Common myeloid progenitor, CD34-positive (primary cell): ENCODE measurements around the gene MBD6.
A peak's percentile ranks its signal among the peaks of the same experiment; 100 is the strongest.

Source experiments
- CTCF ChIA-PET: fragments of 350-600 bp; sonication (Branson Sonifier 250); formaldehyde crosslinking; loops from one replicate; lab custom pipeline; 2021; ENCODE audit warnings: antibody characterized with exemption; lab: Charles Lee
- POLR2A ChIA-PET: fragments of 350-600 bp; sonication (Branson Sonifier 250); formaldehyde crosslinking; loops from one replicate; lab custom pipeline; 2021; ENCODE audit warnings: antibody characterized with exemption; lab: Charles Lee
- DNase-seq, 3 donors: peaks; one replicate each; pipeline versions ENCODE4 v3.0.0 to v3.0.0-alpha.2; 2013
- H3K27ac ChIP-seq, 2 experiments: 1 replicate in 1 of 2; 2 replicates in 1 of 2; pipeline ENCODE4 v1.7.0; 2013; ENCODE audit warnings: inconsistent platforms in 2 of 2, low read length in 2 of 2, mild to moderate bottlenecking in 2 of 2, low read depth in 1 of 2, moderate library complexity in 1 of 2; ENCODE audit not compliant: severe bottlenecking in 2 of 2, insufficient read depth in 1 of 2, poor library complexity in 1 of 2
- H3K27me3 ChIP-seq, 5 experiments: replicated peaks in 2 of 5; 1 replicate in 3 of 5; 2 replicates in 2 of 5; pipeline versions ENCODE4 v1.6.1 to v1.7.0; 2013; ENCODE audit warnings: low read length in 4 of 5, mild to moderate bottlenecking in 2 of 5, moderate library complexity in 2 of 5, inconsistent platforms in 1 of 5; ENCODE audit not compliant: insufficient read depth in 5 of 5, control insufficient read depth in 4 of 5
- H3K36me3 ChIP-seq, 4 experiments: 1 replicate in 2 of 4; 2 replicates in 2 of 4; pipeline versions ENCODE4 v1.6.1 to v1.7.0; 2013; ENCODE audit warnings: low read length in 3 of 4, control low read depth in 1 of 4, mild to moderate bottlenecking in 1 of 4; ENCODE audit not compliant: control insufficient read depth in 4 of 4, insufficient read depth in 4 of 4
- H3K4me1 ChIP-seq, 4 experiments: 1 replicate in 3 of 4; 2 replicates in 1 of 4; pipeline versions ENCODE4 v1.6.1 to v1.7.1; 2013; ENCODE audit warnings: low read length in 3 of 4, mild to moderate bottlenecking in 3 of 4, control low read depth in 1 of 4, inconsistent platforms in 1 of 4, moderate library complexity in 1 of 4; ENCODE audit not compliant: control insufficient read depth in 4 of 4, insufficient read depth in 4 of 4; ENCODE audit errors: control extremely low read depth in 1 of 4
- H3K4me3 ChIP-seq, 7 experiments: 1 replicate in 4 of 7; 2 replicates in 3 of 7; pipeline versions ENCODE4 v1.5.1 to v1.7.0; 2013; ENCODE audit warnings: mild to moderate bottlenecking in 7 of 7, low read length in 6 of 7, moderate library complexity in 6 of 7, inconsistent platforms in 2 of 7, low read depth in 2 of 7, control low read depth in 1 of 7; ENCODE audit not compliant: insufficient read depth in 4 of 7, control insufficient read depth in 1 of 7; ENCODE audit errors: extremely low read depth in 1 of 7
- H3K9me3 ChIP-seq, 5 experiments: 1 replicate in 4 of 5; 2 replicates in 1 of 5; pipeline versions ENCODE4 v1.6.1 to v1.7.1; 2013; ENCODE audit warnings: low read length in 4 of 5, mild to moderate bottlenecking in 2 of 5, inconsistent platforms in 1 of 5, low read depth in 1 of 5, moderate library complexity in 1 of 5; ENCODE audit not compliant: control insufficient read depth in 4 of 5, insufficient read depth in 2 of 5; ENCODE audit errors: control extremely low read depth in 1 of 5
- WGBS: methylation state at CpG from one replicate; pipeline ENCODE4 v1.1.5; 2013; ENCODE audit not compliant: insufficient coverage; 5-methylcytosine and 5-hydroxymethylcytosine counted together

Gene MBD6

DNA sequence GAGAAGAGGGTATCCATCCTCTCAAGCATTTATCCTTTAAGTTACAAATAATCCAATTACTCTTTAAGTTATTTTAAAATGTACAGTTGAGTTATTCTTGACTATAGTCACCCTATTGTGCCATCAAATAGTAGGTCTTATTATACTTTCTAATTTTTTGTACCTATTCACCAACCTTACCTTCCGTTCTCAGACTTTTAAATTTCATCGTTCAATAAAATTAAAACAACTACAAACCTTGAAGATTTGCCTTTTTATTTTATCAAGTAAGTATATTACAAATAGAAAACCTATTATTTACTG, 25.3 kb downstream of the MBD6 start:
- H3K27me3 ChIP-seq, result peaks cover 0 to 21% (median 2%) of the 10 kb centered on the region in 5 experiments
- H3K9me3 ChIP-seq, result no peaks in the 10 kb centered on the region
- peaks cover 0 to 4% (median 0%) of the 10 kb centered on the region in 4 experiments for H3K36me3 ChIP-seq
- no peak overlapping the region for H3K4me3 ChIP-seq
- ChIA-PET CTCF (no interaction called here), POLR2A (no interaction called here)
- WGBS, result no CpG with 5 or more reads among the region's 2 CpGs
- no peak for DNase-seq
- no peak overlapping the region for H3K27ac ChIP-seq
- peaks cover 0 to 37% (median 22%) of the 10 kb centered on the region in 4 experiments for H3K4me1 ChIP-seq

DNA sequence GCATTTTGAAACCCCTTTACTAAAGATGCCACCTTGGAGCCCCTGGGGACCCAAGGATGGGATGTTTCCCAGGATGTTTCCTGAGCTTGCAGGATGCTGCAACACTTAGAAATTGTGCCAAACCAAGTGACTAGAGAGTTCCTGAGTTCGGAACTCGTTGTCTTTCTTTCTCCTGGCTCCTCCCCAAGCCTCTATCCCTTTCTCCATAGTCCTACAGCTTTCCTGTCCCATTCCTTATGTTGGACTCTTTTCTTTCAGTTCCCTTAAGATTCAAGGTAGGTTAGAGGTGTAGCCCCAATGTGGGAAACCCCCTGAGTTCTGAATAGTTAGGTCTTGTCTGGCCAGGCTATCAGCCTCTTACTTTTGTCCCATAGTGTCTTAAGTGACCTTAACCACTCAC, 25.9 kb downstream of the MBD6 start:
- WGBS, result 55% methylated on average over 2 of the region's 2 CpGs
- no peak overlapping the region for H3K27ac ChIP-seq
- no peak for DNase-seq
- H3K9me3 ChIP-seq, result no peaks in the 10 kb centered on the region
- H3K36me3 ChIP-seq, result peaks cover 0 to 4% (median 0%) of the 10 kb centered on the region in 4 experiments
- CTCF ChIA-PET, result no interaction called here
- H3K4me1 ChIP-seq, result peaks cover 0 to 34% (median 19%) of the 10 kb centered on the region in 4 experiments
- POLR2A ChIA-PET, result no interaction called here
- H3K4me3 ChIP-seq, result no peak overlapping the region
- H3K27me3 ChIP-seq, result peaks cover 0 to 26% (median 6%) of the 10 kb centered on the region in 5 experiments

DNA sequence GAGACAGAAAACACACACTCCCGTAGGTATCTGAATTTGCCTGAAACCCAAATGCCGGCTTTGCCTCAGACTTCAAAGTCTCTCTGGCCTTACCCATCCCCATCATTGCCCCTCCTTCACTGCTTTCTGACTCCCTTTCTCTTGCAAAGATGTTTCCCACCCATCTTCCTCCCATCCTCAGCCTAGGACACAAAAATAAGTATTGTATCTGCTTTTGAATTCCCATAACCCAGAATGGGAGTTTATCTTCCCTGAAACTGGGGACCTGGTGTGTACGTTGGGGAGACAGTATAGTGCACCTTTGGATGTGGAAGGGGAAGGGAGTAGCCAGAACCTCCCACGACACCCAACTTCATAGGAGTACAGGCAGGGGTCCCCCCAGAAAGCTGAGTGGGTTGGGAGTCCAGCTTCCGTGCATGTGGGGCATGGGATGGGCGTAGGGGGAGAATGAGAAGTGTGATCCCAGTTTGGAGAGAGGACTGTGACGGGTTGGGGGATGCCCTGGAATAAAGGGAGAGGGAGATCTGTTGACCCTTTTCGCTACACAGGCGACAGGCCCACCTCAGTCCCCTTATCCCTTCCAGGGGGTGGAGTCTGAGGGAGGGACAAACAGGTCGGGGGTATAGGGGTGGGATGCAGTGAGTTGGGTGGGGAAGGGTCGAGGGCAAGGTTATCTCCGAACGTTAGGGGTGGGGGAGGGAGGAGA, 26.7 kb downstream of the MBD6 start:
- Histone ChIP-seq H3K27ac (no peak overlapping the region), H3K4me3 (peak overlapping the region in 4 of 7 experiments; percentile 65 to 79 (median 74)), H3K36me3 (peaks cover 0 to 4% (median 0%) of the 10 kb centered on the region in 4 experiments), H3K9me3 (no peaks in the 10 kb centered on the region), H3K27me3 (peaks cover 0 to 32% (median 6%) of the 10 kb centered on the region in 5 experiments), H3K4me1 (peaks cover 0 to 28% (median 14%) of the 10 kb centered on the region in 4 experiments)
- 94% methylated on average over 4 of the region's 13 CpGs for WGBS
- CTCF ChIA-PET, result no interaction called here
- POLR2A ChIA-PET, result no interaction called here
- no peak for DNase-seq

DNA sequence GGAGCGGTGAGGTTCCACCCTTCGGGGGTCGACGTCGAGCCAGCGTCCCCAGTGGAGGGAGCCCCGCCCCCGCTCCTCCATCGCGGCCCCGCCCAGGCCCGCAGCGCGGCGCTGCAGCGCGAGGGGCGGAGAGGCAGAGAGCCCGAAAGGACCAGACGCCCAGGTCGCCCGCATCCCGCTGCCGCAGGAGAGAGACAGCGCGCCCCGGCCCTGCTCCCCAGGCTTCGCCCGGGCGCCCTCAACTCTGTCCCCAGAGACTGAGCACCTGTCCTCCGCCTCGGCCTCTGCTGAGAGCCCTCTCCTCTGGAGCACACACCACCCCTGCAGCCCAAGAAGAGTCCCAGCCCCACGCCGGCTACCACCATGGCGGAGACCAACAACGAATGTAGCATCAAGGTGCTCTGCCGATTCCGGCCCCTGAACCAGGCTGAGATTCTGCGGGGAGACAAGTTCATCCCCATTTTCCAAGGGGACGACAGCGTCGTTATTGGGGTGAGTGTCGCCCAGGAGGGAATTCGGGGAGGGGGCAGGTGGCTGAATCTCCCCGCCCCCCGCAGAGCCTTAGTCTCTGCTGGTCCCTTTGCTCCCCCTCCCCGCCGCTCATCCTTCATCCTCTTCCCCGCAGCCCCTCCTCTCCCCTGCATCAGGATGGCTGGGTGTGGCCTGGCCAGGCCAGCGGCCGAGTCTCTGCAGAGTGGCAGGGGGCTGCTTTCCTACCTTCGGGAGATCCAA, 27.5 kb downstream of the MBD6 start, which contains the start of gene KIF5A:
KIF5A (plus strand) TSS at position 136 of the 732 bp plus-strand sequence; CDS start at position 364, 228 bp downstream.
- CTCF ChIA-PET, result no interaction called here
- peak; percentile 25 to 55 (median 44) for DNase-seq
- 5% methylated on average over 44 of the region's 52 CpGs for WGBS
- H3K27me3 ChIP-seq, result peaks cover 0 to 32% (median 6%) of the 10 kb centered on the region in 5 experiments
- POLR2A ChIA-PET, result no interaction called here
- no peaks in the 10 kb centered on the region for H3K36me3 ChIP-seq
- peak within 1 kb of the TSS in 6 of 7 experiments; percentile 25 to 79 (median 69) for H3K4me3 ChIP-seq
- peaks cover 0 to 28% (median 14%) of the 10 kb centered on the region in 4 experiments for H3K4me1 ChIP-seq
- no peaks in the 10 kb centered on the region for H3K9me3 ChIP-seq
- no peak within 1 kb of the TSS for H3K27ac ChIP-seq

DNA sequence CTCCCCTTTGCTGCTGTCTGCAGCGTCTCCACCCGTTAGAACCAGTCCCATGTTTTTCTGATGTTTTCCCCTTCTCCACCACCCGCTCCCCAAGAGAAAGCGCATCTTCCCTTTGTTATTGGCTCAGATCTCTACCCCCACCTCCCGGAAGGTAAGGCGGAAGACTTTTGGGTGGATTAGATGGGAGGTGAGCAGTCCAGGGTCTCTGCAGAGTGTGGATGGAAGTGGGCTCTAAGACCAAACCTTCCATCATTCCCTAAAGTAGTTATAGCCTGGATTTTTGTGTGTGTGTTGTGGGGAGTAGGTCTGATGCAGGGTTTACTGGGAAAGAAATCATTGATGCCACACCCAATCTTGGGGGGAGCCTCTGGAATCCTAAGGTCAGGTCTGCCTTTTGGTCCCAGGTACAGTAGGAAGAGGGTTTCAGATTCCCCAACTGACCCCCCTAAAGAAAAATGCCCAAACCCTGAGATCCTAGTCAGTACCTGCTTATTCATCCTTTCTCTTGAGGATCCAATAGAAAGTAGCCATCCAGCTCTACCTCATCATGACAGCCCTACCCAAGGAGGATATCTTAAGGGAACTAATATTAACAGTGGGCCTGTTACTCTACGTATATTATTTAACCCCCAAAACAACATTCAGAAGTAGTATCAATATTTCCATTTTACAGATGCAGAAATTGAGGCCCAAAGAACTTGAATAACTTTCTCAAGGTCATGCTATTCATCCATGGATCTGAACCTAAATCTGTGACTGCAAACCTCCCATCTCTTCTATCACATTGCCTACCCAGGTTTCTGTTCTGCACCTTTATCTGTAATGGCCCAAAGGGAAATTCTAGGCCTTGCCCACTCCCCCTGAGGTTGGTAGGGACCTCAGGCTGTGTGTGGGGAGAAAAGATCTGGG, 28.3 kb downstream of the MBD6 start:
- H3K36me3 ChIP-seq, result no peaks in the 10 kb centered on the region
- no peaks in the 10 kb centered on the region for H3K9me3 ChIP-seq
- peaks cover 0 to 24% (median 10%) of the 10 kb centered on the region in 4 experiments for H3K4me1 ChIP-seq
- DNase-seq, result no peak
- H3K4me3 ChIP-seq, result peak overlapping the region in 4 of 7 experiments; percentile 65 to 79 (median 74)
- POLR2A ChIA-PET, result no interaction called here
- no peak overlapping the region for H3K27ac ChIP-seq
- CTCF ChIA-PET, result interaction anchor here (2.6 kb wide), 1 partner anchor 34 kb away, joined by 12 read pairs; no protein-coding TSS in a partner anchor
- peaks cover 0 to 32% (median 6%) of the 10 kb centered on the region in 5 experiments for H3K27me3 ChIP-seq
- WGBS, result 38% methylated on average over 3 of the region's 7 CpGs

DNA sequence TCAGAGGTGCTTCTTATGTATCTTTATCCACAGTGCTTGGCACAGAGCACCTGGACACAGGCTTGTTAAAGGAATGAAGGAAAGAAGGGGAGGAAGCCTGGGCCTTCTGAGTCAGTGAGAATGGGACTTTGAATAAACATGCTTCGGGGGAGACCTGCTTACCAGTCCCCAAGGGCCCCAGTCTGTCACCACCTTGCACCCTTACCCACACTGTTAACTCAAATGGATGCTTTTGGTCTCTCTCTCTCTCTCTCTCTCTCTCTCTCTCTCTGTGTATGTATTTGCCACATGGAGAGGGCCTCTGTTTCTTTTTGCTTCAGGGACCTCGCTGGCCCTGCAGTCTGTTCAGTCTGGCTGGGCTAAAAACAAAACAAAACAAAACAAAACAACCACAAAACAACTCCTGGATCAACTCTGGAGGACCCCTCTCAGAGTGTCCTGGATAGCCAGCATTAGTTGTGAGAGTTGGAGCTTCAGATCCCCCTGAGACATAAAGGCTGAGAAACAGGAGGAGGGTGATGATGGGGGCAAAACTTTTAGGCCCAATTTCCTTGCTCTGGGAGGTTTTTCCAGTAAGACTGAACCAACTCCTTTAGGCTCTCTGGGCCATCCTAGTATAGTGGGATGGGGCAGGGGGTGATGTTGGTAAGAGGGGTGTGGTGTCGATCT, 29.1 kb downstream of the MBD6 start:
- ChIA-PET CTCF (interaction anchor here (0.9 to 2.6 kb wide), 5 partner anchors 11 to 33 kb away, joined by 3 to 12 read pairs (median 3); no protein-coding TSS in a partner anchor), POLR2A (interaction anchor here (0.7 kb wide), 1 partner anchor 8 kb away, joined by 3 read pairs; no protein-coding TSS in a partner anchor)
- Histone ChIP-seq H3K9me3 (no peaks in the 10 kb centered on the region), H3K36me3 (no peaks in the 10 kb centered on the region), H3K4me3 (no peak overlapping the region), H3K27me3 (peaks cover 0 to 32% (median 6%) of the 10 kb centered on the region in 5 experiments), H3K27ac (no peak overlapping the region), H3K4me1 (peaks cover 0 to 17% (median 4%) of the 10 kb centered on the region in 4 experiments)
- DNase-seq, result no peak
- WGBS, result no CpG with 5 or more reads among the region's 3 CpGs
